GM18505 (cell line): ENCODE data around the gene OGFR.

ENCODE experiments used
- ATAC-seq: cut with Tn5 transposase; IDR thresholded peaks from one replicate; pipeline ENCODE4 v1.9.1; 2021; ENCODE audit not compliant: unreplicated experiment
- POLR2A ChIP-seq: IDR thresholded peaks from 4 replicates; pipeline ENCODE4 v1.6.1; 2011; ENCODE audit warnings: borderline replicate concordance; ENCODE audit not compliant: insufficient read depth, insufficient read length; ENCODE audit errors: extremely low read depth

The OGFR gene

DNA sequence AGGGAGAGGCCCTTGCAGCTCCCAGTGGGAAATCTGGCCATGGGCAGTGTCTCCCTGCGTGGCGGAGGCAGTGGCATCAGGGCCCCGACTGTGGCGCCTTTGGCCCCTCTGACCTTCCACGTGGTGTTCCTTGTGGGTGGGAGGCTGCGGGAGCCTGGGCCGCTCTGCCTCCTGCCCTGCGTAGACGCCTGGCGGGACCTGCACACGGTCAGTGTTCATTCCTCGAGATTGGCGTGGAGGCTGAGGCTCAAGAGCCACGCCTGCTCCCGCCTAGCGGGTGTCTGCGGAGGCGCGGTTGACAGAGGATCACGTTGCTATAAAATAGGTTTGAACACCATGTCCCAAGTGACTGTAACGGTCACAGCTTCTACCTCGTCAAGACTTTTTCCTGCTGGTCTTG is 26.2 kb downstream of the OGFR start:
- TF ChIP-seq POLR2A = no peak

DNA sequence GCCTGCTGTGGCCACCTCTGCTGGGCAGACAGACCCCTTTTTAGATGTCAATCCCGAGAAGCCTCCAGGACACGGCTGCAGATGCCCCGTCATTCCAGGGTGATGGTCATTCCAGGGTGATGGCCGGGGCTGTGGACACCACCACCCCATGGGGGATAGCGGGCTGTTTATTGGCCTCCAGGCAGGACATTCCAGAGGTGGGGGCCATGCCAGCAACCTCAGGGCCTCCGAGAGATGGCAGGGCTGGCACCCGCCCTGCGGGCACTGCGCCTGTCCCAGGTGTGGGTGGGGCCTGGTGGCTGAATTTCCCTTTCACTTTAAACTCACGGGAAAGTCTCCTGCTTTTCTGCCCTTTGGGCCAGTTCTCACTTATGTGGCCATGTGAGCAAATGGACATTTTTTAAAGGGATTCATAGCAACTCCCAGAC is 26.7 kb downstream of the OGFR start:
- no peak for ATAC-seq
- no peak for TF ChIP-seq POLR2A

More for the DNA sequence above, 26.2 kb downstream of the OGFR start:
- ATAC-seq = no peak

DNA sequence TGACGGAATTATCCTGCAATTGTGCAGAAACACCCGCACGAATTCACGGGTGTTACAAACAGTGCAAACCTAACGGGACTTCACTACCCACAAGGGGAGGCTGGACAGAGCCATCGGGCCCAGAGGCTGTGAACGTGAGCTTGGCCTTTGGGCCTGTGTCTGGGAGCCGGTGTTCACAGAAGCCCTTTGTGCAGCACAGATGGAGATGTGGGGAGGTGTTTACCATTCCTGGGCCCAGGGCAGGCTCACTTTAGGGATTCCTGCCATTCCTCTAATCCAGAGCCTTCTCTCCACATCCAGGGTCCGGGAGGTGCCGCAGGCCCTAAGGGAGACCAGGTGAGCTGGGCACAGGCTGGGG is 27.2 kb downstream of the OGFR start:
- ATAC-seq = no peak
- TF ChIP-seq POLR2A = no peak

DNA sequence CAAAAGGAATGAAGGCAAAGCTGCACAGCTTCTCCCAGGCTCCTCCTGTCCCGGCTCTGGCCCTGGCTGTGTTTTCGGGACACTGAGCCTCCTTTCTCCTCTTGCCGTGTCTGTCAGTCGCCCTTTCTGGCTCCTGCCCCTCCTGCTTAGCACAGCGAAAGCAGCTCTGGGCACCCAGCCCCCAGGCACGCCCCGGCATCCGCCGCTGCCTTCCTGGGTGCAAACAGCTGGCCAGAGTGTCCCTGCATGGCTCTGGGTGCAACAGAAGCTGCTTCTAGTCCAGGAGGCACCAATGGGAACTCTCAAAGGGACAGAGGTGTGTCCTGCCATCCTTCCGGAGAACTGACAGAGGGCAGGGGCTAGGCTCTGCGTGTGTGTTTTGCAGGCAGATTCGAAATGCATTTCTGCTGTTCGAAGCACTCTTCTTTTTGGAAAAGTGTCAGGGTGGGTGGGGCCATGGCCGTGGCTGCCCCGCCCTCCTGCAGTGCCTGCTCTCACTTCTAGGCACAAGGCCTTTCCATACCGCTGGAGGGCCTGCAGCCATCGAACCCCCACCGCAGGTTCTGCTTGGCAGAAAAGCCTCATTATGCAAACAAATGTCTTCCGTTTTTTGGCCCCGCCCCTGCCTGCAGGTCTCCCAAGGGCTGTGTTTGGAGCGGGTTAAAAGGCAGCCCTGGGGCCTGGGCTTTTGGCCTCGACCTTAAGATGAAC is 27.7 kb downstream of the OGFR start:
- no peak for TF ChIP-seq POLR2A
- peak; percentile 37 for ATAC-seq

DNA sequence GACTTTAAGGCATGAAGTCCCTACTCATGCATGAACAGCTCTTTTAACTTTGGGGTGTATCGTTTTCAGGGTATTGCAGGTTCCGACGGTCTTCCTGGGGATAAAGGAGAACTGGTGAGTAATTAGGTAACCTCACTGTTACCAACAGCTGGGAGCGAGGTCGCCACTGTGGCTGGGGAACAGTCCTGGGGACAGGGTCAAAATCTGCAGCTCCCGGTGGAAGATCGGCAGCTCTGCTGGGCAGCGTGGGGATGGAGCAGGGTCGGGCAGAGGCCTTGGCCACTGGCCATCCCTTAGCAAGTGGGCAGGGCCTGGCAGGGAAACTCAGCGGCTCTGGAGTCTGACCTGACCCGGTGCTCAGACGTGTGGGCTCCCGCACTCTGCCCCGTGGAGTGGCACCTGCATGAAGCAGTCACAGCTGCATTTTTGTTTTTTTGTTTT is 28.3 kb downstream of the OGFR start:
- ATAC-seq = no peak
- TF ChIP-seq POLR2A = no peak

DNA sequence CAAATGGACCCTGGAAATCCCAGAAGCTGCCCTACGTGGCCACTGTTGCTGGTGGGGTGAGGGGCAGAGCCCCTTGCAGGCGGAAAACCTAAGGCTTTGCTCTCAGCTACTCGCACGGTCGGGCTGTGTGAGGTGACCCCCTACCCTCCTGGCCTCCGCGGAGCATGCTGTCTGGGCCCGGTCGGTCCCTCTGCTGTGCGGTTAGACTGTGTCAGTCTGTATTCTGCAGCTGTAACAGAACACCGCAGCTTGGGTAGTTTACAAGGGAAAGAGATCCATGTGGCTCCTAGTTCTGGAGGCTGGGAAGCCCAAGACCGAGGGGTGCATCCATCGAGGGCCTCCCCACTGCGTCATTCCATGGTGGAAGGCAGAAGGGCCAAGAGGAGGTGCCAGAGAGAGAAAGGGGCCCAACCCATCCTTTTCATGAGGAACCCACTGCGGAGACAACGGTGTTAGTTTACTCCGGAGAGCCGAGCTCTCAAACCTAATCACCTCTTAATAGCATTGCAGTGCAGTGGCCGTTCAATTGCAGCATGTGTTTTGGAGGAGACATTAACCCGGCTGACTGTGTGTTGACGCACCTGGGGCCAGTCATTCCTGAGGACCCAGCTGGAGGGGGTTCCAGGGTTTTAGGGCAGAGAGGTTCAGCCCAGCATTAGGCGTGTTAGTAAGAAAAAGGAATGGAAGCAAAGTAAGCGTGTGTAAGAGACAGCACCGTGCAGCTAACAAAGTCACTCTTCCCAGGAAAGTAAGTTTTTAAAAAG is 30.5 kb downstream of the OGFR start:
- TF ChIP-seq POLR2A = no peak
- ATAC-seq = no peak

DNA sequence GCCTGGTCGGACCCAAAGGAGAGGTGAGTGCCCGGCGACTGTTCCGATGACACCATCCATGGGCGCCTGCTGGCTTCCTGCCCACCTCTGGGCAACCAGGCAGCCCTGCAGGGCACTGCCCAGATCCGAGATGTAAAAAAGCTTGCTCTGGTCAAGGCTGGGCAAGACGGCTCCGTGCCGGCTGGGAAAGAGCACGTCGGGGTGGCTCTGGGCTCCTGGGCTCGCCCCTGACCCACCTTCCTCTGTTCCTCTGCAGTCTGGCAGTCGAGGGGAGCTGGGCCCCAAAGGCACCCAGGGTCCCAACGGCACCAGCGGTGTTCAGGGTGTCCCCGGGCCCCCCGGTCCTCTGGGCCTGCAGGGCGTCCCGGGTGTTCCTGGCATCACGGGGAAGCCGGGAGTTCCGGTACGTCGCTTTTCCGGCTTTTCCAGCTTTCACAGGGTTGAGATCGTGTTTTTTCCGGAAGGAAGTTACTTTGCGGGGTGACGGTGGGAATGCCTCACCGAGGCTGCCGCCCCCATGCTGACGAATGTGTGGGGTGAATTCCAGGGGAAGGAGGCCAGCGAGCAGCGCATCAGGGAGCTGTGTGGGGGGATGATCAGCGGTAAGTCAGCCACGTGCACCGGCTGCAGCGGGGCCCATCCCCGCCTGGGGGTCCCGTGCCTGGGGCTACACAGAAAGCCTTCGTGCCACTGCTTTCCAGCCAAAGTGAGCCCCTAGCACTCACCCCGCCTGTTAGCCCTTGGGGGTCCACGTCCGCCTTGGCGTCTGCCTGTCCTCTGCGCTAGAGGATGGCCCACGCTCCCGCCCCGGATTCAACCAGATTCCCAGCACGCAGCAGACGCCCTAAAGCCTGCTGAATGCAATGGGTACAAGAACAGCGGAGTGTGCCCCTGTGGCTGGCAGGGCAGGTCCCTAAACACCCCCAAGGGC is 31.6 kb downstream of the OGFR start:
- TF ChIP-seq POLR2A = no peak
- ATAC-seq = no peak

DNA sequence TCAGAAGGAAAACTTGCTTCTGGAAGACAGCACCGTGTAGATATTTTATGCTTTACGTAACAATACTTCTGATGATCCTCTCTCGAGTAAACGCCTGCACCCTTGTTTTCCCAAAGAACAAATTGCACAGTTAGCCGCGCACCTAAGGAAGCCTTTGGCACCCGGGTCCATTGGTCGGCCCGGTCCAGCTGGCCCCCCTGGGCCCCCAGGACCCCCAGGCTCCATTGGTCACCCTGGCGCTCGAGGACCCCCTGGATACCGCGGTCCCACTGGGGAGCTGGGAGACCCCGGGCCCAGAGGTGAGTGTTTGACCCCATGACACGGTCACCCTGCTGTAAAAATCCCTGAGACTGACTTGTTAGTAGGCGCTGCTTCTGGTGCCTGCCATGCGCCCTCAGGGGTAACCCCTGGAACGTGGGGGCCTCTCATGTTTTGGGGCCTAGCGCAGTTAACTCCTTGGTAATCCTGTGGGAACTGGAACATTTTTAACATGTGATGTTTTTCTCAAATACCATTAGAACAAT is 32.4 kb downstream of the OGFR start:
- TF ChIP-seq POLR2A = no peak
- ATAC-seq = no peak

DNA sequence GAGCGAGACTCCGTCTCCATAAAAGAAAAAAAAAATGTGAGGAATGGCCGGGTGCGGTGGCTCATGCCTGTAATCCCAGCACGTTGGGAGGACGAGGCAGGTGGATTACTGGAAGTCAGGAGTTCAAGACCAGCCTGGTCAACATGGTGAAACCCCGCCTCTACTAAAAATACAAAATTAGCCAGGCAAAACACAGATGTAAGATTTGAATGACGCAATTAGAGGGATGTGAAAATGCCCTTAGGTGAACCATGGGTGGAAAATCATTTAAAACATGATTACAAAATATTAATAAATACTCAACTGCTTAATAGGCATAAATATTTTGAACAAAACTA is 33.1 kb downstream of the OGFR start:
- no peak for TF ChIP-seq POLR2A
- ATAC-seq = no peak

DNA sequence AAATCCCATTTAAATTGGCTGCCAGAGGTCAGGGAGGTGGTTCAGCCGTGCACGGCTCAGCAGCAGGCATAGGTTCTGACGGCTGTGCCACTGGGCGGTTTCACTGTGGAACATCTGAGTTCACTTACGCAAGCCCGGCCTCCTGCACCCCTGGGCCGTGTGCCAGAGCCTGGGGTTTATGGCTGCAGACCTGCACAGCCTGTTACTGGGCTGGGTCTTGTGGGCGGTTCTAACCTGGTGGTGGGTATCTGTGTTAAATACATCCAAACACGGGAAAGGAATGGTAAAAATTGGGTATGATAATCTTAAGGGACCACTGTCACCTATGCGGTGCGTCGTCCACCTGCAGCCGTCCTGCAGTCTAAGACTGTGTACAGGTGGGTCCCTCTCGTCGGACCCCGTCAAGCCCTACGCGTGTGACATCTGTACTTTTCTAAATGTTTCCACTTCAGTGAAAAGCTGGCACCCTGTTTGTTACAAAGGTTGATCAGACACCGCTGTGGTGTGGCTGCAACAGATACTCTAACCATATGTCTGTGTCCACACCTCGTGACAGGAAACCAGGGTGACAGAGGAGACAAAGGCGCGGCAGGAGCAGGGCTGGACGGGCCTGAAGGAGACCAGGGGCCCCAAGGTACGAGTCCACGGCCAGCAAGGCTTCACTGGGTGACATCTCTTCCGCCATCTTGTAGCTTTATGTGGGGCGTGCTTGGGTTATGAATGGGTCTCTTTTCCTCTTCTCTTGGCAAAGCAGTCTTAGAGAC is 33.7 kb downstream of the OGFR start:
- peak; percentile 53 for ATAC-seq
- peak; percentile 35 for TF ChIP-seq POLR2A

DNA sequence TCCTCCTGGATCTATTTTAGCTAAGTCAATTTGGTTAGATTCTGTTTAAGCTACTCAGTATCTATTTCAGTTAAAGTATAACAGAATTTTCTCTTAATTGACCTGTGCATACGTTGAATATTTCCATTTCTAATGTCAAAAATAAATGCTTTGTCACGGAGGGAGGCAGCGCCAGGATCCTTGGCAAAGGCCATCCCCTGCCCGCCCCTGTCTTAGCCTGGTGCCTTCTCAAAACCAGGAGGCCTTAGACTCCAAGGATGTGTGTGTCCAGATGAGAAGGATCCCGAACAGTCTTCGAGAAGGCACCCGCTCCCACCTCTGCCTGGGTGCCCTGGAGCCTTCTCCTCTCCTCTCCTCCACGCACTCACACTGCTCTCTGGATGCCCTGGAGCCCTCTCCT is 34.6 kb downstream of the OGFR start:
- TF ChIP-seq POLR2A = no peak
- ATAC-seq = no peak

DNA sequence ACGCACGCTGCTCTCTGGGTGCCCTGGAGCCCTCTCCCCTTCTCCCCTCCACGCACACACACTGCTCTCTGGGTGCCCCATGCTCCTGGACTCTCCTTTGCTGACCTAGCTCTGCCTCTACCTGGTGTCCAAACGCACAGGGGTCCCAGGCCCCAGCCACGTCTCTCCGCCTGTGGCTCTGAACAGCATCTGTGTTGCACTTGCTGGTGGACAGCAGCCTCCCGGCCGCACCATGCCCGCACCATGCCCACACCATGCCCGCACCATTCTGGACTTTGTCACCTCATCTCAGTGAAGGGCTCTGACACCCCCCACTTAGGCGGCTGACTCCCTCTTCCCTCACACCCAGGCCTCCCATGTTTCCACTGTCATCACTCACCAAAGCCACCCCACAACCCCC is 35.2 kb downstream of the OGFR start:
- ATAC-seq = no peak
- TF ChIP-seq POLR2A = no peak

DNA sequence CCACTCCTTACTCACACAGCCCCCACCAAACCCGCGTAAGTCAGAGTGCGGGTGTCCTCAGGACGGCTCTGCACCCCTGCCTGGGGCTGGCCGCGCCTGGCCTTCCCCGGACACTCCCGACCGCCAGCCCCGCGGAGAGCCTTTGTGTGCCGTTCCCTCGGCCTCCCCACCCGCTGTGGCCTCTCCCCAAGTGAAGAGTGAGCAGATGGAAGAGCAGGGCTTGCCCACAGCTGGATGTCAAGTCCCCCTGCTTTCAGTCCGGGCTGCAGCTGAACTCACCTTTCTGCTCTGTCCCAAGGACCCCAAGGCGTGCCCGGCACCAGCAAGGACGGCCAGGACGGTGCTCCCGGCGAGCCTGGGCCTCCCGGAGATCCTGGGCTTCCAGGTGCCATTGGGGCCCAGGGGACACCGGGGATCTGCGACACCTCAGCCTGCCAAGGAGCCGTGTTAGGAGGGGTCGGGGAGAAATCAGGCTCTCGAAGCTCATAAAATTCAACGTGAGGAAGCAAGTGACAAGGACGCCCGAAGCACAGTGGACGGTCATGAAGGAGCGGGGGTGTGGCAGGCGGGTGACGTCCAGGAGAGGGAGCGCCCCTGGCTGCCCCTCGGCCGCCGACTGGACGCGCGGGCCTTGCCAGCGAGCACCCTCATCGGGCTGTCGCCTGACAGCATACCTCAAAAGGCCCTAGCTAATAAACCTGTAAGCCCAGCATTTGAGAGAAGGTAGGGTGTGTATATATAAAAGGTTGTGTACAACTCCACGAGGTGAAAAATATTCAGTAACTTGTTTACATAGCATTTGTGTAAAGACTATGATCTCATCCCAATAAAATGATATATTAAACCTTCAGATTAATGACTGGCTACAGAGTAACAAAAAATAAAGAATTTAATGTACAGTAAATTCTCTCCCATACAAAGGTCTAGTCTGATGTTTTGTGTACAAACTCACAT is 35.9 kb downstream of the OGFR start:
- ATAC-seq = no peak
- no peak for TF ChIP-seq POLR2A
